GM12801 (cell line): ENCODE results near the gene ACAA1.

Source experiments
- CTCF ChIP-seq: IDR thresholded peaks from one replicate; pipeline ENCODE4 v1.5.1; 2011; ENCODE audit warnings: control low read depth; ENCODE audit not compliant: insufficient read length; ENCODE audit errors: extremely low read depth

ACAA1 gene

GRCh38 chr3:38167591-38167990, 30.7 kb upstream of the ACAA1 start:
- TF ChIP-seq CTCF: no peak

- no peak for TF ChIP-seq CTCF
These were observed 28.9 kb upstream of the ACAA1 start for GRCh38 chr3:38165722-38166387.

- TF ChIP-seq CTCF: no peak
These were observed 28.2 kb upstream of the ACAA1 start, which contains the start of gene OXSR1 for GRCh38 chr3:38164952-38165721. OXSR1 (plus strand) TSS chr3:38165537; CDS start chr3:38165877, 340 bp downstream.

- no peak for TF ChIP-seq CTCF
These were observed 27.7 kb upstream of the ACAA1 start for GRCh38 chr3:38164643-38164951.

- TF ChIP-seq CTCF: no peak
These were observed 27.1 kb upstream of the ACAA1 start for GRCh38 chr3:38163841-38164642.

GRCh38 chr3:38163117-38163840, 26.4 kb upstream of the ACAA1 start:
- no peak for TF ChIP-seq CTCF

GRCh38 chr3:38158472-38158871, 21.5 kb upstream of the ACAA1 start:
- no peak for TF ChIP-seq CTCF
